Keratinocyte (primary cell): ENCODE measurements around the gene PUS1. TPM values are rescaled to one million over a fixed set of nuclear protein-coding genes. Genes with fewer than 3 reads are reported as not detected.

Experiments
- DNase-seq: peaks from one replicate; pipeline ENCODE4 v3.0.0-alpha.2; 2011; ENCODE audit warnings: low read depth, missing footprints, low spot score
- FAIRE-seq: peaks from 2 replicates; lab custom pipeline; 2011; peaks lifted over from hg19 to GRCh38; lab: Jason Lieb, UNC
- H2AFZ ChIP-seq: 2 replicates; pipeline ENCODE4 v1.6.0; 2012; ENCODE audit warnings: low read length, control low read depth, inconsistent platforms; ENCODE audit not compliant: control insufficient read depth
- H3K27ac ChIP-seq: 2 replicates; pipeline ENCODE4 v1.5.1; 2011; ENCODE audit warnings: low read length; ENCODE audit not compliant: control insufficient read depth, insufficient read depth
- H3K27me3 ChIP-seq: 3 replicates; pipeline ENCODE4 v1.6.0; 2011; ENCODE audit warnings: low read length; ENCODE audit not compliant: control insufficient read depth, insufficient read depth; ENCODE audit errors: extremely low read depth
- H3K36me3 ChIP-seq, 2 experiments: 2 replicates in 1 of 2; 3 replicates in 1 of 2; pipeline ENCODE4 v1.5.1; 2011; ENCODE audit warnings: low read length in 2 of 2, mild to moderate bottlenecking in 1 of 2; ENCODE audit not compliant: control insufficient read depth in 2 of 2, insufficient read depth in 2 of 2; ENCODE audit errors: extremely low read depth in 1 of 2
- H3K4me1 ChIP-seq: 3 replicates; pipeline ENCODE4 v1.5.1; 2011; ENCODE audit warnings: low read length; ENCODE audit not compliant: control insufficient read depth, insufficient read depth; ENCODE audit errors: extremely low read depth
- H3K4me2 ChIP-seq: 3 replicates; pipeline ENCODE4 v1.6.0; 2011; ENCODE audit warnings: low read depth, low read length; ENCODE audit not compliant: control insufficient read depth, insufficient read depth; ENCODE audit errors: extremely low read depth
- H3K4me3 ChIP-seq, 3 experiments: fragments of 200-600 bp in 1 of 3; sonication (generic) in 1 of 3; 2 replicates in 2 of 3; 3 replicates in 1 of 3; pipeline ENCODE4 v1.5.1; 2011 to 2016; ENCODE audit warnings: low read length in 3 of 3, mild to moderate bottlenecking in 3 of 3, control low read depth in 2 of 3, inconsistent platforms in 1 of 3, low read depth in 1 of 3, mixed read lengths in 1 of 3, mixed run types in 1 of 3, moderate library complexity in 1 of 3; ENCODE audit not compliant: control insufficient read depth in 2 of 3, insufficient read depth in 2 of 3; ENCODE audit errors: extremely low read depth in 1 of 3
- H3K79me2 ChIP-seq: 2 replicates; pipeline ENCODE4 v1.6.0; 2012; ENCODE audit warnings: low read length; ENCODE audit not compliant: control insufficient read depth, insufficient read depth
- H3K9ac ChIP-seq: 3 replicates; pipeline ENCODE4 v1.6.0; 2011; ENCODE audit warnings: low read length; ENCODE audit not compliant: control insufficient read depth, insufficient read depth; ENCODE audit errors: extremely low read depth
- H3K9me1 ChIP-seq: 3 replicates; pipeline ENCODE4 v1.6.0; 2011; ENCODE audit warnings: low read length; ENCODE audit not compliant: control insufficient read depth, insufficient read depth; ENCODE audit errors: extremely low read depth
- H3K9me3 ChIP-seq: 2 replicates; pipeline ENCODE4 v1.5.1; 2012; ENCODE audit warnings: low read depth, low read length; ENCODE audit not compliant: control insufficient read depth
- H4K20me1 ChIP-seq: 3 replicates; pipeline ENCODE4 v1.6.0; 2011; ENCODE audit warnings: low read length; ENCODE audit not compliant: control insufficient read depth, insufficient read depth; ENCODE audit errors: extremely low read depth
- CTCF ChIP-seq, 3 experiments: IDR thresholded peaks in 1 of 3; conservative IDR thresholded peaks in 1 of 3; optimal IDR thresholded peaks in 1 of 3; 2 replicates in 2 of 3; 3 replicates in 1 of 3; pipeline versions ENCODE3 to v1.5.1; 2011; ENCODE audit warnings: low read length in 3 of 3, mild to moderate bottlenecking in 3 of 3, moderate library complexity in 2 of 3, control low read depth in 1 of 3, inconsistent platforms in 1 of 3; ENCODE audit not compliant: insufficient read depth in 2 of 3; ENCODE audit errors: extremely low read depth in 1 of 3
- EZH2 ChIP-seq: IDR thresholded peaks from one replicate; pipeline ENCODE4 v1.6.1; 2012; ENCODE audit warnings: inconsistent platforms, mild to moderate bottlenecking, low read length, moderate library complexity
- dilution Hi-C: fragments of 300-500 bp; cut with MboI; formaldehyde crosslinking; loops from one replicate; pipeline ENCODE4 v1.7.0; 2020; ENCODE audit warnings: low sequenced_read_pairs; ENCODE audit not compliant: extremely low pct_ligation_motif_present
- polyA plus RNA-seq, 5 experiments: library from polyadenylated mRNA; depleted of rRNA in 3 of 5; stranded (reverse) in 3 of 5; stranded (forward) in 1 of 5; unstranded in 1 of 5; fragments of >200 nt; gene quantifications; 1 replicate in 1 of 5; 2 replicates in 3 of 5; 3 replicates in 1 of 5; pipeline versions ENCODE4 v1.2.1 to v1.2.3, GENCODE V29; 2011 to 2012; ENCODE audit warnings: missing spikeins in 2 of 5, low read depth in 1 of 5, low replicate concordance in 1 of 5

PUS1 gene
- polyA plus RNA-seq, 1 donor (not counting 4 experiments of a cell fraction or from before 2014, with no cell fraction given), result 25.8 TPM

DNA sequence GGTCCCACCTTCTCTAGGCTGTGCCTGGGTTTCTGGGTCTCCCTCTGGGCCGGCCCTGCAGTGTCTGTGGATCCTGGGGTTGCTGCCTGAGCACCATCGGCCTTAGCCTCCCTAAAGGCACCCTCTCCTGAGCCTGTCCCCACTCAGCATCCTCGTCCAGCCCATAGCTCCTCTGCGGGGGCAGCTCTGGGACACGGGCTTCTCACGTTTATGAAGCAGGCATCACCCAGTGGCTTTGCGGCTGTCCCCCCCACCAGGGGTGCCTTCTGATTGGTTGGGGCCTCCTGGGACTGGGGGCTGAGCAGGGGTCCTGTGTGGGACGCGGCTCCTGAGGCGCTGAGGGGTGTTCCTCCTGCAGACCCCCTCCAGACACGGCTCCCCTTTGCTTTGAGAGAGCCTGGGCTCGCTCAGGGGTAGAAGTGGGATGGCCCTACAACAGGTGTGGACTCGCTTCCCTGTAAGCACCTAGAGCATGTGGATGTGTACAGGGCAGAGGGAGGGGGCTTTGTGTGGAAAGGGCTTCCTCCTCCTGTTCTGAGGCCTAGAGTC, 23.9 kb upstream of the PUS1 start:
- Histone ChIP-seq H3K9me3 (no peaks in the 10 kb centered on the region), H4K20me1 (no peaks in the 10 kb centered on the region), H3K27ac (no peak overlapping the region), H3K4me2 (no peak overlapping the region), H3K79me2 (no peaks in the 10 kb centered on the region), H2AFZ (no peak overlapping the region), H3K36me3 (peaks cover 0 to 3% of the 10 kb centered on the region in 2 experiments), H3K9me1 (no peaks in the 10 kb centered on the region), H3K4me3 (no peak overlapping the region), H3K9ac (no peak overlapping the region), H3K27me3 (no peaks in the 10 kb centered on the region), H3K4me1 (peaks cover 7% of the 10 kb centered on the region)
- FAIRE-seq, result no peak
- DNase-seq, result no peak
- dilution Hi-C loops, result no loop called here
- TF ChIP-seq EZH2, result no peak
- no peak for TF ChIP-seq CTCF (optimal IDR thresholded peaks at IDR 0.05 in 1 of 3, IDR thresholded peaks at IDR 0.05 in 1 of 3, conservative IDR thresholded peaks at IDR 0.05 in 1 of 3; ENCODE audit: extremely low read depth in 1 of 3, insufficient read depth in 2 of 3, low read length in 3 of 3)

GRCh38 chr12:131905630-131906091, 23.4 kb upstream of the PUS1 start:
- Histone ChIP-seq H3K27me3 (no peaks in the 10 kb centered on the region), H3K9me1 (no peaks in the 10 kb centered on the region), H3K36me3 (peaks cover 0 to 6% of the 10 kb centered on the region in 2 experiments), H3K27ac (no peak overlapping the region), H3K79me2 (no peaks in the 10 kb centered on the region), H4K20me1 (no peaks in the 10 kb centered on the region), H2AFZ (no peak overlapping the region), H3K9ac (no peak overlapping the region), H3K4me2 (no peak overlapping the region), H3K9me3 (no peaks in the 10 kb centered on the region), H3K4me1 (peaks cover 5% of the 10 kb centered on the region), H3K4me3 (no peak overlapping the region)
- dilution Hi-C loops, result no loop called here
- TF ChIP-seq EZH2 (no peak), CTCF (optimal IDR thresholded peaks at IDR 0.05 in 1 of 3, IDR thresholded peaks at IDR 0.05 in 1 of 3, conservative IDR thresholded peaks at IDR 0.05 in 1 of 3; ENCODE audit: extremely low read depth in 1 of 3, insufficient read depth in 2 of 3, low read length in 3 of 3) (no peak)
- DNase-seq (no peak), FAIRE-seq (no peak)
